GM19324 (cell line): ENCODE measurements around the gene ELAVL4.
A peak's percentile ranks its signal among the peaks of the same experiment; 100 is the strongest.

Experiments
- ATAC-seq: cut with Tn5 transposase; IDR thresholded peaks from one replicate; pipeline ENCODE4 v1.9.1; 2021; ENCODE audit warnings: mild to moderate bottlenecking, moderate library complexity; ENCODE audit not compliant: unreplicated experiment, low FRiP score

ELAVL4 gene

DNA sequence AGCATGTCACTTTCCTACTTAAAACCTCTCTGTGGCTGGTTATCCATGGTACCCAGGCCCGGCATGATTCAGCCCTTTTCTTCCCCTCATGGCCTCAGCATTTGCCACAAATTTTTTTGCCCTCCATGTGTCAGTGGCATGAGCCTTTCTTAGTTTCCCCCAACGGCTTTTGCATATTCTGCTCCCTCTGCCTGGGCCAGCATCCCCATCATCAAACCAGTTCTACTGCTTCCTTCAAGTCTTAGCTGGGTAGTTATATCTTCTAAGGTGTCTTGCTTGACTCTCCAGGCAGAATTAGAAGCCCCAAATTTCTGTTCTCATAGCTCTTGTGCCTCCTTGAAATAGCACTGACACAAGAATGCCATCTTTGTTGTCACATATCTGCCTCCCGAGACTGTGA lies 127.9 kb downstream of the ELAVL4 start:
- no peak for ATAC-seq

- ATAC-seq, result no peak
Observed at GRCh38 chr1:50237056-50237455, 128.3 kb downstream of the ELAVL4 start.

GRCh38 chr1:50243939-50244338 lies 135.2 kb downstream of the ELAVL4 start:
- no peak for ATAC-seq

GRCh38 chr1:50246869-50247268 lies 138.1 kb downstream of the ELAVL4 start:
- ATAC-seq, result no peak

- ATAC-seq, result peak; percentile 75
Observed at GRCh38 chr1:50251702-50252101, 143.0 kb downstream of the ELAVL4 start.

GRCh38 chr1:50252196-50252595 lies 143.5 kb downstream of the ELAVL4 start:
- ATAC-seq, result no peak
